ENCODE data around the gene PAX7. TPM values are rescaled to one million over a fixed set of nuclear protein-coding genes. Genes with fewer than 3 reads are reported as not detected.

The PAX7 gene
- polyA plus RNA-seq, 1 of the 3 experiments (the other 2 are of a cell fraction): not detected

DNA sequence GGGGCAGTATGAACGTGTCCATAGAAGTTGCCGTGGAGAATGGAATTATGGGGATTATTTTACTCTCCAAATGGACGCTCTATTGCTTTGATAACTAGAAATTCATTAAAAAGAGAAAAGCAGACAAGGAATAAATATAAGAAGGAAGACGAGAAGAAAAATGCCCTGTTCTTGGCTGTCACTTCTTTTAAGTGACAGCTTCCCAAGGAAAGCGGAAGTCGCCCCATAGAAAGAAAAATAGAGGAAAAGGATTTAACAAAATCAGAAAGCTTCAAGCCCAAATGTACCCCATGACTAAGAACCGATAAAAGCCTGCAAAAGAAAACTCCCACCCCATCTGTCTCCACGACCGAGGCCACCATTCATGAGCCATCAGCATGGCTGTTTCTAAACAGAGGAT lies 143.1 kb downstream of the PAX7 start:
- no peak for DNase-seq
- CTCF ChIA-PET: interaction anchor here (1.6 to 2.0 kb wide), 2 partner anchors 13 to 176 kb away, joined by 5 read pairs; no protein-coding TSS in a partner anchor
- no peak overlapping the region for H3K27ac ChIP-seq (ENCODE audit: low read depth in 2 of 2, low read length in 1 of 2)
- no peak overlapping the region for H2AFZ ChIP-seq (ENCODE audit: low read depth)
- POLR2A ChIA-PET: interaction anchor here (1.2 kb wide), 1 partner anchor 22 kb away, joined by 3 read pairs; no protein-coding TSS in a partner anchor
- H3F3A ChIP-seq (replicated peaks; ENCODE audit: insufficient read depth): no peaks in the 10 kb centered on the region
- H3K9me3 ChIP-seq: no peaks in the 10 kb centered on the region
- peaks cover 0 to 7% of the 10 kb centered on the region in 2 experiments; a peak in 1 of 4 replicates for H3K4me1 ChIP-seq (ENCODE audit: control insufficient read depth in 1 of 2, insufficient read depth in 2 of 2, low read depth in 1 of 2, low read length in 1 of 2)
- WGBS (ENCODE audit: low lambda C conversion rate): 37% methylated on average over 9 of the region's 9 CpGs
- H3K4me3 ChIP-seq (ENCODE audit: low read depth in 2 of 2, low read length in 1 of 2): no peak overlapping the region
- H3K9me2 ChIP-seq: no peaks in the 10 kb centered on the region
- no peaks in the 10 kb centered on the region for H4K20me1 ChIP-seq (ENCODE audit: insufficient read depth)
- no peaks in the 10 kb centered on the region for H3K79me2 ChIP-seq (ENCODE audit: insufficient read depth)
- no peaks in the 10 kb centered on the region; the same call in none of the 2 replicates for H3K27me3 ChIP-seq (ENCODE audit: insufficient read depth)
- H3K9ac ChIP-seq: no peak overlapping the region
- TF ChIP-seq USF2 (IDR thresholded peaks at IDR 0.05; ENCODE audit: borderline replicate concordance, low read depth, low read length) (no peak), FOXJ3 (CRISPR knock-in tag; IDR thresholded peaks at IDR 0.05) (no peak), CHD2 (IDR thresholded peaks at IDR 0.05; ENCODE audit: low read length, partially characterized antibody) (no peak), CTCF (IDR thresholded peaks at IDR 0.05) (no peak), TCF12 (IDR thresholded peaks at IDR 0.05) (no peak), PBX3 (IDR thresholded peaks at IDR 0.05) (no peak), FOXM1 (IDR thresholded peaks at IDR 0.05; ENCODE audit: low read depth) (no peak), RFX5 (IDR thresholded peaks at IDR 0.05; ENCODE audit: low read length) (no peak)
- no peaks in the 10 kb centered on the region for H3K36me3 ChIP-seq (replicated peaks in 1 of 2; ENCODE audit: control insufficient read depth in 1 of 2, insufficient read depth in 2 of 2, low read length in 1 of 2)
- no peak overlapping the region for H3K4me2 ChIP-seq

- H3K4me3 ChIP-seq (ENCODE audit: low read depth in 2 of 2, low read length in 1 of 2): no peak overlapping the region
- no peak overlapping the region for H3K4me2 ChIP-seq
- no peaks in the 10 kb centered on the region for H3K9me2 ChIP-seq
- H3K27me3 ChIP-seq (ENCODE audit: insufficient read depth): no peaks in the 10 kb centered on the region; the same call in none of the 2 replicates
- no peaks in the 10 kb centered on the region for H3K36me3 ChIP-seq (replicated peaks in 1 of 2; ENCODE audit: control insufficient read depth in 1 of 2, insufficient read depth in 2 of 2, low read length in 1 of 2)
- no peaks in the 10 kb centered on the region for H3K9me3 ChIP-seq
- no peak overlapping the region for H2AFZ ChIP-seq (ENCODE audit: low read depth)
- H3K4me1 ChIP-seq (ENCODE audit: control insufficient read depth in 1 of 2, insufficient read depth in 2 of 2, low read depth in 1 of 2, low read length in 1 of 2): no peaks in the 10 kb centered on the region; a peak in 1 of 4 replicates
- H3K27ac ChIP-seq (ENCODE audit: low read depth in 2 of 2, low read length in 1 of 2): no peak overlapping the region
- WGBS (ENCODE audit: low lambda C conversion rate): no CpG with 5 or more reads among the region's 1 CpG
- no peaks in the 10 kb centered on the region for H4K20me1 ChIP-seq (ENCODE audit: insufficient read depth)
- H3F3A ChIP-seq (replicated peaks; ENCODE audit: insufficient read depth): no peaks in the 10 kb centered on the region
- DNase-seq: no peak
- H3K79me2 ChIP-seq (ENCODE audit: insufficient read depth): no peaks in the 10 kb centered on the region
- ChIA-PET POLR2A (no interaction called here), CTCF (interaction anchor here (0.9 to 2.0 kb wide), 3 partner anchors 11 to 12 kb away, joined by 3 to 5 read pairs (median 4); no protein-coding TSS in a partner anchor)
- H3K9ac ChIP-seq: no peak overlapping the region
- TF ChIP-seq CTCF (IDR thresholded peaks at IDR 0.05) (no peak), REST (IDR thresholded peaks at IDR 0.05; ENCODE audit: low read depth, low read length) (no peak), RCOR1 (IDR thresholded peaks at IDR 0.05; ENCODE audit: low read length) (no peak), RFX5 (IDR thresholded peaks at IDR 0.05; ENCODE audit: low read length) (no peak), YY1 (IDR thresholded peaks at IDR 0.05; ENCODE audit: low read depth) (no peak), USF1 (IDR thresholded peaks at IDR 0.05; ENCODE audit: borderline replicate concordance, low read depth) (no peak), SIN3A (IDR thresholded peaks at IDR 0.05; ENCODE audit: borderline replicate concordance, low read depth, low read length) (no peak), TCF12 (IDR thresholded peaks at IDR 0.05) (no peak)
- TF ChIP-seq, protein P1, sequence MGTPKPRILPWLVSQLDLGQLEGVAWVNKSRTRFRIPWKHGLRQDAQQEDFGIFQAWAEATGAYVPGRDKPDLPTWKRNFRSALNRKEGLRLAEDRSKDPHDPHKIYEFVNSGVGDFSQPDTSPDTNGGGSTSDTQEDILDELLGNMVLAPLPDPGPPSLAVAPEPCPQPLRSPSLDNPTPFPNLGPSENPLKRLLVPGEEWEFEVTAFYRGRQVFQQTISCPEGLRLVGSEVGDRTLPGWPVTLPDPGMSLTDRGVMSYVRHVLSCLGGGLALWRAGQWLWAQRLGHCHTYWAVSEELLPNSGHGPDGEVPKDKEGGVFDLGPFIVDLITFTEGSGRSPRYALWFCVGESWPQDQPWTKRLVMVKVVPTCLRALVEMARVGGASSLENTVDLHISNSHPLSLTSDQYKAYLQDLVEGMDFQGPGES (IDR thresholded peaks at IDR 0.05; ENCODE audit: low read depth, low read length): no peak
Observed at GRCh38 chr1:18775341-18775740, 144.7 kb downstream of the PAX7 start.

All from SK-N-SH (cell line).